Stimulated activated effector memory CD8-positive, alpha-beta T cell treated with anti-CD3 and anti-CD28 coated beads, Interleukin-12 subunit alpha, Interleukin-12 subunit beta, amount 100 ng/mL, for 72 hours (primary cell): ENCODE results near the gene PIK3CD.

Experiments used
- ATAC-seq: fragments of 150-1000 bp; cut with Tn5 transposase; 2 replicates; pipeline ENCODE4 v1.10.0; 2021
- DNase-seq, 2 donors: peaks; one replicate each; pipeline ENCODE4 v3.0.0; 2021 to 2022; ENCODE audit warnings: low spot score in 2 of 2
- H3K27ac Mint-ChIP-seq: one replicate; pipeline ENCODE4 v1.8.0; 2022; ENCODE audit warnings: mild to moderate bottlenecking, mixed read lengths
- H3K36me3 Mint-ChIP-seq: one replicate; pipeline ENCODE4 v1.8.0; 2022; ENCODE audit warnings: mild to moderate bottlenecking, mixed read lengths
- H3K4me1 Mint-ChIP-seq: one replicate; pipeline ENCODE4 v1.8.0; 2022; ENCODE audit warnings: mixed read lengths
- H3K4me3 Mint-ChIP-seq: one replicate; pipeline ENCODE4 v1.8.0; 2022; ENCODE audit warnings: mild to moderate bottlenecking, mixed read lengths
- H3K9me3 Mint-ChIP-seq: one replicate; pipeline ENCODE4 v1.8.0; 2022; ENCODE audit warnings: mixed read lengths

The PIK3CD gene

DNA sequence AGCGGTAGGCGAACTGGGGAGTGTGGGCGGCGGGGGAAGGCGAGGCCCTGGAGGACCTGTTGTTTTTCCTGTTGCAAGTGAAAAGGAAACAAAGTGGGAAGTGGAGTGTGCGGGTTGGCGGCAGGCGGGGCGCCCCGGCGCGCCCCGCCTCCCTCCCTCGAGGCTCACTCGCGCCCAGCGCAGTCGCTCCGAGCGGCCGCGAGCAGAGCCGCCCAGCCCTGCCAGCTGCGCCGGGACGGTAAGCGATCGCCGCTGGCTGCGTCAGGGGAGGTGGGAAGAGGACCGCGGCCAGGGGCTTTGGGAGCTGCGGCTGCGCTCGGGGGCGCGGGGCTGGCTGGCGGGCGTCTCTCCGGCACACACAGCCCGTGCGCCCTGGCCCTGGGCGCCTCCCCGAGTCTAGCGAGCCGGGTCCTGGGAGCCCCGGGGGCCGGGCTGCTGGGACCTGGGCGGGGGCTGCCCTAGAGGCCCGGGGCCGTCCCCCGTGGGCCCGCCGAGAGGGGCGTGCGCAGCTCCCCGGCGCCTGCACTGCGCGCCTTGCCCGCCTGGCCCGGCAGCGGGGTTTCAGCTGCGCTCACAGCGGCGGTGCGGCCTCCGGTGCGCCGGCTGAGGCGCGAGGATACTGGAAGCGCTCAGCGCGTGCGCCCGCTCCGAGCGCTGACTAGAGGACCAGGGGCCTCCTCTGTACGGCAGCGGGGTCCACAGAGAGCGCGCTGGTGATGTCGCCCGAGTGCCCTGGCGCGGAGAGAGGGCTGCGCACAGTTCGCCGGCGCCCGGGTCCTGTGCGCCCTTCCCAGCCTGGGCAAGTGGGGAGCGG is at the start of gene PIK3CD:
TSS of gene PIK3CD (plus strand) at position 167 of the 814 bp plus-strand sequence. CDS start 58,725 bp downstream, outside the sequence.
- DNase-seq (peak; percentile 20 to 71), ATAC-seq (peak; percentile 48)
- Mint-ChIP-seq H3K9me3 (no peaks in the 10 kb centered on the region), H3K27ac (peak within 1 kb of the TSS; percentile 95), H3K4me3 (peak within 1 kb of the TSS; percentile 97), H3K4me1 (peaks cover 54% of the 10 kb centered on the region), H3K36me3 (peaks cover 53% of the 10 kb centered on the region)

DNA sequence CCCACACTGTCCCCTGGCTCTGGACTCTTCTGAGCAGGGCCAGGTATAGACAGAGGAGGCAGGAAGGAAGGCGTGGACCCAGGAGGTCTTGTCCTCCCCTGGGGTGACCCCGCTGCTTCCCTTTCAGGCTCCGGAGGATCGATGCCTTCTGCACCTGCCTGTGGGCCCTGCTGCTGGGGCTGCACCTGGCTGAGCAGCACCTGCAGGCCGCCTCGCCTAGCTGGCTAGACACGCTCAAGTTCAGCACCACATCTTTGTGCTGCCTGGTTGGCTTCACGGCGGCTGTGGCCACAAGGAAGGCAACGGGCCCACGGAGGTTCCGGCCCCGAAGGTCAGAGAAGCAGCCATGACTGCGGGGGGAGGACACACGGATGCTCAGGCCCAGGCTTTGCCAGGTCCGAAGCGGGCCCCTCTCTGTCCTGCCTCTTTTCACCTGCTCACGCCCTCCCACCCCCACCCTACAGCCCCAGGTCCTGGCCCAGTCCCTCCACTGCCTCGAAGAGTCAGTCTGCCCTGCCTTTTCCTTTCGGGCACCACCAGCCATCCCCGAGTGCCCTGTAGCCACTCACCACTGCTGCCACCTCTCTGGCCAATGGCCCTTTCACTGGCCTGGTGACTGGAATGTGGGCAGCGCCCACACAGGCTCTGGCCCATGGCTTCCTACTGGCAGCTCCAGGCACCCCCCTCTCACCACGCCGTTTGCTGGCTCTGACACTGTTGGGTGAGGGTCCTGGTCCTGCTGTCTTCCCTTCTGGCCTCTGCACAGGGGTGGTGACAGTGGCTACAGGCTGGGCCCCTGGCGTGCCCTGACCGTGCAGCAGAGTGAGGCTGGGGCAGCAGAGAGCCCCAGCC is 49.4 kb upstream of the PIK3CD start:
- H3K4me1 Mint-ChIP-seq = no peaks in the 10 kb centered on the region
- no peak for ATAC-seq
- H3K36me3 Mint-ChIP-seq = peaks cover 32% of the 10 kb centered on the region
- DNase-seq = no peak
- H3K4me3 Mint-ChIP-seq = no peak overlapping the region
- no peaks in the 10 kb centered on the region for H3K9me3 Mint-ChIP-seq
- H3K27ac Mint-ChIP-seq = no peak overlapping the region

DNA sequence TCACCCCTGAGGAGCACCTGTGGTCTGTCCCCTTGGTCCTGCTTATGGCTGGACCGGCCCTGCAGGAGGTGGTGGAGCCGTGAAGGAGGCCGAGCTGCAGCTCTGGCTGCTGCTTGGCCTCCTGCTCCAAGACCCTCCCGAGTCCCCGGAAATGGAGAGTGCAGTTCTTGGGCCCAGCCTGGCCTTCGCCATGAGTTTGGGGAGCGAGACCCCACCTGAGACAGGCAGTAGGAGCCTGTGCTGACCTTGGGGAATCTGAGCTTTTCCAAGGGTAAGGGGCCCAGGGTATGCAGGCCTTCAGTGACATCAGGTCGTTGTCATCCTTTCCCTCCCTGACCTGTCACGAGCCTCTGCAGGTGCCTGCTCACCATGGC is 48.8 kb upstream of the PIK3CD start:
- Mint-ChIP-seq H3K9me3 (no peaks in the 10 kb centered on the region), H3K27ac (no peak overlapping the region), H3K4me1 (no peaks in the 10 kb centered on the region), H3K4me3 (no peak overlapping the region), H3K36me3 (peaks cover 31% of the 10 kb centered on the region)
- ATAC-seq (no peak), DNase-seq (no peak)

DNA sequence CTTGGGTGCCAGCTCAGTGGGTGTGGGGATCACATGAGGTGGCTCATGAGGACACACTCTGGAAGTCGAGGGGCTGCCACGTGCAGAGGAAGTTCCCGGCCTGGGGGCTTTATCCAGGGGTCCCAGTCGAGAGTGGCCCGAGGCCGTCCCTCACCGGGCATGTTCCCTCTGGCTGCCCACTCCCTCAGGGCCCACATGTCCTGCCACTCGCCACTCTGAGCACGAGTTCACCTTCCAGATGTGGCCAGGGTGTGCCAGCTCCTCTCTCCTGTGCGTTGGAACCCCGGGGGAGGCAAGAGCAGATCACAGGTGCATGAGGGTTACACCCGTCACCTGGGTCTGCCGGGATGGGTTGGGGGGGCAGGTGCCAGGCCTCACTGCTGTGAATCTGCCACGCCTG is 48.2 kb upstream of the PIK3CD start:
- no peak for DNase-seq
- Mint-ChIP-seq H3K27ac (no peak overlapping the region), H3K9me3 (no peaks in the 10 kb centered on the region), H3K4me3 (no peak overlapping the region), H3K4me1 (no peaks in the 10 kb centered on the region), H3K36me3 (peaks cover 29% of the 10 kb centered on the region)
- no peak for ATAC-seq

DNA sequence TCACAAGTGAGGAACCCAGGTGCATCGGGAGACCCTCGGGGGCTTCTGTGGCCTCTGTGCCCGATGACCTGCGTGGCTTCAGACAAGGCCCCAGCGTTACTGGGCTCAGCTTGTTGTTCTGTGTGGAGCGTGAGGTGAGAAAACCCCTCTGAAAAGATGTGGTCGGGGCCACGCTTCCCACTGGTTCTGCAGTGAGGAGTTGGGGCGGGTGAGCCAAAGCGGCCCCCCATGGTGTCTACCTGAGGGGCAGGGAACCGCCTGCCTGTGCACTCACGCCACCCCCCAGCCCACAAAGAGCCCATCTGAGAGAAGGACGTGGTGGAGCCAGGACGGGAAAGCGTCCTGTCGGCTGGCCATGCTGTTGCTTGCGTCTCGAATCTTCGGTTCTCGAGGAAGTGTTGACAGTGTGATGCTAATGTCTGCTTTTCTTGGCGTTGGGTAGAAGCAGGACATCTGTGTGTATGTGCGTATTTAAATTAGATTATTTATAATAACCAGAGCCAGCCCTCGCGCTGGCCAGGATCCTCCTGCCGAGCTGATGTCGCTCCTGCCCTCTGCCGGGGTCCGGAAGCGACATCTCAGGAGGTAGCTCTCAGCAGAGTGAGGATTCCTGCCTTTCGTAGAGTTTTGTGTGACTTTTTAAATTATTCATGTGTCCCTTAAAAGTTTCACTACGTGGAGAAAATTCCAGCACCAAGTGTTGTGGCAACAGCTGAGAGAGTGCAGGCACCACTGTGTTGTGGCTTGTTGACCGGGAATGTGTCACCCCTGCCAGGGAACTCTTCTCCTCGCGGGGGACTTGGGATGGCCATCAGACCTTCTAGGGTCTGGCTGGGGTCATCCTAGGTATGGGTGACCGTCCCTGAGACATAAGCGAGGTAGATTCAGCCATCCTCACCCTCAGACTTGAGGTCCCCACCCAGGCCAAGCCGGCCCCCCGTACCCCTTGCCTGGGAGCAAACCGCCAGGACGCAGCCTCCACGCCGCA is 47.5 kb upstream of the PIK3CD start:
- H3K4me1 Mint-ChIP-seq = no peaks in the 10 kb centered on the region
- H3K27ac Mint-ChIP-seq = no peak overlapping the region
- H3K9me3 Mint-ChIP-seq = no peaks in the 10 kb centered on the region
- peaks cover 21% of the 10 kb centered on the region for H3K36me3 Mint-ChIP-seq
- DNase-seq = no peak
- no peak overlapping the region for H3K4me3 Mint-ChIP-seq
- ATAC-seq = no peak

DNA sequence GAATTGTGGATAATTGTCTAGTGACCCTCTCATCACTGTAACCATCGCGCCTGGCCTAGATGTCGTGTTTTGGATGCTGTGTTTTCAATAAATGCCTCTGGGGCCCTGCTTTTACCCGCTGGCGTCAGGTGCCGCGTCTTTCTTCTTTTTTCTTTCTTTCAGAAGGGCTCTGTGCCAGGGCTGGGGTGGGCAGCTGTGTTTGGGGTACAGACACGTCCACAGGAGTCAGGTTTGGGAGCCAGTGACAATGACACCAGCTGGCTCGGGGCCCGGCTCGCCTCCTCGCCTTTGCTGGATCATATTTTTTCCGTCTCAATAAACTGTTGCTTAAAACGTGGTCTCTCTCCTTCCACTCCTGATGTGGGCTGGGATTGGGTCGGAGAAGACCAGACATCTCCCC is 46.7 kb upstream of the PIK3CD start:
- peaks cover 13% of the 10 kb centered on the region for H3K36me3 Mint-ChIP-seq
- H3K4me3 Mint-ChIP-seq = no peak overlapping the region
- ATAC-seq (no peak), DNase-seq (no peak)
- H3K27ac Mint-ChIP-seq = no peak overlapping the region
- H3K4me1 Mint-ChIP-seq = no peaks in the 10 kb centered on the region
- no peaks in the 10 kb centered on the region for H3K9me3 Mint-ChIP-seq

DNA sequence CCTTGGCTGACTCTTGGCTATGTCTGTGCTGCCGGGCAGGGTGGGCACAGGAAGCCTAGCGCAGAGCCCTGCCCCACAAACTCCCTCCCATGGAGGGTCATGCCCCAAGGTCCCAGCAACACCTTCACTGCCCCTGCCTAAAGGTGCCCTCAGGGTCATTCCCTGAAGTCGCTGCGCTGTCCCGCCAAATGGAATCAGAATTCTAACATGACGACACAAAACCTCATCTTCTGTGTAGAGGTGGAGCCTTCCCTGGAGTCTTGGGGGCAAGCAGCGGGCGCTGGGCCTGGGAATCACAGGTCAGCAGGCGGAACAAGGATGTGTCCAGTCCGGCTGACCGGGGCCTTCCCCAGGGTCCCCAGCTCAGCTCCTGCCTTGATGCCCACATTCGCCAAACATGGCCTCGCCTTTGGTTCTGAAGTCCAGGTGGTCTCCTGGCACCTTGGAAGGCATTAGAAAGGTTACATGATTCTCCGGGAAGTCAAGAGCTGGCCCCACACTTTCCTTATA is 45.5 kb upstream of the PIK3CD start:
- no peak overlapping the region for H3K27ac Mint-ChIP-seq

DNA sequence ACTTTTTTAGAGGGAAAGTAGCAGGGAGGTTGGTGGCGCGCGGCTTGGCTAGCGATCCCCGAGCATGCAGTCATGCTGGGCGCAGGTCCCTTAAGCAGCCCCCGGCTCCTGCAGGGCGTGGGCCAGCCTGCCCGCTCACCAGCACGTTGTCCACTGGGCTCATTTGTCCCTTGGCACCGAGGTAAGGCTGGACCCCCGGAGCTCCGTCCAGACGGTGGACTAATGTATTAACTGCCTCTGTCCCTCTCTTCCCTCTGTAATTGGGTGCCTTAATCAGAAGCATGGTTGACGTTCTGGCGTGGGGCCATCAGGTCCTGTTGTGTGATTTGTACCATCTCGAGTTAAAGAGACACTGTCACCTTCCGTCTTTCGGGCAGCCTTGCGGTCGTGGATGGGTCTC is 45.1 kb upstream of the PIK3CD start:
- H3K27ac Mint-ChIP-seq = no peak overlapping the region
- no peaks in the 10 kb centered on the region for H3K9me3 Mint-ChIP-seq
- peaks cover 7% of the 10 kb centered on the region for H3K36me3 Mint-ChIP-seq
- H3K4me1 Mint-ChIP-seq = no peaks in the 10 kb centered on the region
- H3K4me3 Mint-ChIP-seq = no peak overlapping the region
- DNase-seq = no peak
- no peak for ATAC-seq

More for the DNA sequence above, 45.5 kb upstream of the PIK3CD start:
- ATAC-seq (no peak), DNase-seq (no peak)
- Mint-ChIP-seq H3K36me3 (peaks cover 7% of the 10 kb centered on the region), H3K9me3 (no peaks in the 10 kb centered on the region), H3K4me3 (no peak overlapping the region), H3K4me1 (no peaks in the 10 kb centered on the region)

DNA sequence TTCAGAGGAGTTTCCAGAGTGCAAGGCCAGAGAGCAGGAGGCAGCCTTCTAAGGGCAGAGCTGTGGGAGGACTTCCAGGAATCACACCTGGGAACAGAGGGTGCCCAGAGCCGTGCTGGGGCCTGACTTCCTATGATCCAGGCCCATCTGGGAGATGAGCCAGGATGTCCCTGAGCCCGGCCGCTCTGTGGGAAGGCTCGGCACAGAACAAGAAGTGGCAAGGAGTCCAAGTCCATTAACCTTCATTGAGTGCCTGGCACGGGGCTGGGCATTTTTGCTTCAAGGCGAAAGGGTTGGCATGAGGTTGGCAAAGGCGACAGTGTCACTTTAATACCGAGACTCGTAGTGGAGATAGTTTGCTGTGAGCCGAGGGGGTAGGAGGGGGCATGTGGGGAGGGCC is 44.6 kb upstream of the PIK3CD start:
- Mint-ChIP-seq H3K4me3 (no peak overlapping the region), H3K4me1 (no peaks in the 10 kb centered on the region), H3K36me3 (peaks cover 7% of the 10 kb centered on the region), H3K9me3 (no peaks in the 10 kb centered on the region), H3K27ac (no peak overlapping the region)
- ATAC-seq (no peak), DNase-seq (no peak)

DNA sequence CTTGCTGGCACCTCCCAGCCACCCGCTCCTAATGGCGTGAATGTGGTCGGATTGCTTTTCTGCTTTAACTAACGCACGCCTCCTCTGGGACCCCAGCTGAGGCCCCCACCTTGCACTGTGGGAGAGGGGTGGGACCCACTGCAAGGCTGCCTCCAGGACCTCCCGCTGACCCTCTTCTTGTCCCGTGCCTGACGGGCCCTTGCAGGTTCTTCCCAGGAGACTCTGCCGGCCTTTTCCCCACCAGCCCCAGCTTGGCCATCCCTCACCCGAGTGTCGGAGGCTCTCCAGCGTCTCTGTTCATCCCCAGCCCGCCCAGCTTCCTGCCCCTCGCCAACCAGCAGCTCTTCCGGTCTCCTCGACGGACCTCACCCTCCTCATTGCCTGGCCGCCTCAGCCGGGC is 44.2 kb upstream of the PIK3CD start:
- Mint-ChIP-seq H3K4me1 (no peaks in the 10 kb centered on the region), H3K27ac (no peak overlapping the region), H3K36me3 (peaks cover 7% of the 10 kb centered on the region), H3K9me3 (no peaks in the 10 kb centered on the region), H3K4me3 (no peak overlapping the region)
- ATAC-seq = no peak
- DNase-seq = no peak

DNA sequence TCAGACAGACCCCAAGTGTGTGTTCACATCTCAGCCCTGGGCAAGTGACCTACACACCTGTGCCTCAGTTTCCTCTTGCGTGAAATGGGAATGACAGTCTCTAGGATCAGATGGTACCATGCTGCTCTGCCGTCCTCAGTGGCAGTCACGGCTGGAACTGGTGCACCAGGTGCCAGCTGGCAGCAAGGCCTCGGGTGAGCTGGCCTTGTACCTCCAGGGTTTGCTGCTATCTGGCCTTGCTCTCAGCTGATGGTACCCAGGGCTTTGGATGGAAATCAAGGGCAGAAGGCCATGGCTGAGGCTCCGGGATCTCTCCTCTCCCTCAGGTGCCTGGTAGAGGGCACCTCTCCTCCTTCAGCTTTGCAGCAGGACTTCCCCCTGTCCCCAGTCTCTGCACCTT is 41.5 kb upstream of the PIK3CD start:
- Mint-ChIP-seq H3K27ac (no peak overlapping the region), H3K36me3 (peaks cover 7% of the 10 kb centered on the region), H3K4me1 (no peaks in the 10 kb centered on the region), H3K9me3 (no peaks in the 10 kb centered on the region), H3K4me3 (no peak overlapping the region)
- DNase-seq (no peak), ATAC-seq (no peak)

DNA sequence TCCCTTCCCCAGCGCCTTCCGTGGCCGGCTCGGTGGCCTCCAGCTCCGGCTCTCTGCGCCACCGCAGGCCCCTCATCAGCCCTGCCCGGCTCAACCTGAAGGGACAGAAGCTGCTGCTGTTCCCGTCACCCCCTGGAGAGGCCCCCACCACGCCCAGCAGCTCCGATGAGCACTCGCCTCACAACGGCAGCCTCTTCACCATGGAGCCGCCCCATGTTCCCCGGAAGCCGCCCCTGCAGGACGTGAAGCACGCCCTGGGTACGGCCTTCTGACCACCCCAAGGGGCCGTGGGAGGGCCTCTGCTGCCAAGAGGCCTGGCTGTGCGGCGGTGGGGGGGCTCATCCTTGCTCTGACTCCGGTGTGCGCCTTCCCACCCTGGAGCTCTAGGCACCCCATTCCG is 41.0 kb upstream of the PIK3CD start:
- H3K9me3 Mint-ChIP-seq = no peaks in the 10 kb centered on the region
- no peak overlapping the region for H3K4me3 Mint-ChIP-seq
- DNase-seq (no peak), ATAC-seq (no peak)
- H3K4me1 Mint-ChIP-seq = no peaks in the 10 kb centered on the region
- H3K27ac Mint-ChIP-seq = no peak overlapping the region
- peaks cover 7% of the 10 kb centered on the region for H3K36me3 Mint-ChIP-seq

DNA sequence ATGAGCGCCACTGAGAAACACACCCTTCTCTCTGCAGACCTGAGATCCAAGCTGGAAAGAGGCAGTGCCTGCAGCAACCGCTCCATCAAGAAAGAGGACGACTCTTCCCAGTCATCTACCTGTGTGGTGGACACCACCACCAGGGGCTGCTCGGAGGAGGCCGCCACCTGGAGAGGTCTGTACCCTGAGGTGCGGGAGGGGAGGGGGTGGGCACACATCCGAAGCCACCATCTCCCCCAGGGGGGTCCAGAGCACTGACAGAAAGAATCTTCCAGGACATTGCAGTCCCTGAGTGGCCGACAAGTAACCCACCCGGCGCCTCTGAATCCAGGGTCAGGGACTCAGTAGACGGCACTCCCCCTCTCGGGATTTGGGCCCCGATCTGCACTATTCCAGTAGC is 39.8 kb upstream of the PIK3CD start:
- Mint-ChIP-seq H3K9me3 (no peaks in the 10 kb centered on the region), H3K27ac (no peak overlapping the region), H3K4me1 (no peaks in the 10 kb centered on the region), H3K4me3 (no peak overlapping the region), H3K36me3 (peaks cover 7% of the 10 kb centered on the region)
- ATAC-seq = no peak
- DNase-seq = no peak

DNA sequence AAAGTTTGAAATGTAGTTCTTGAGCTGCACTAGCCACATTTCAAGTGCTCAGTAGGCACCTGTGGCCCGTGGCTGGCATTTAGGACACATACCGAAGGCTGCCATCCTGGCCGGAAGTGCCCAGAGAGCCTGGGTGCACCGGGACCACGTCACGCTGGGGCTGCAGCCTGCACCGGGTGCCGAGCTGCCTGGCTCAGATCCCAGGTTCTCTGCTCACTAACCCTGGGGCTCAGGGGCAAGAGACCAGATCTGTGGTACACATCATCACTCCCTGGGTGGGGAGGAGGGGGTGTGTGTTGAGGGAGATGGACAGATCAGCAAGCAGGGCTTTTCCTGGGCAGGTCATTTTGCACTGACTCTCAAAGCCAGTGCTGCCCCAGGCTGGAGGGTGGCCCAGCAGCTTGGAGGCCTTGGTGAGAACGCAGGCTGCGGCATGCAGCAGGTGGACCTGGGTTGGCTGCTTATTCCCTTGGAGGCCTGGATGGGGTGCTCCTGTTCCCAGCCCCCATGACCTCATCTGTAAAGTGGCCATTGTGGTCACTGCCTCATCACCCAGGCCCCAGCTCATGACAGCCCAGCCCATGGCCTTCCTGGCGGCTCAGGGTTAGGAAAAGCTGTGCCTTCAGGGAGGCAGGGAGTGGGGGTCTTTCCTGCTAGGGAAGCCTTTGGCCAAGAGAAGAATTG is 39.2 kb upstream of the PIK3CD start:
- peaks cover 7% of the 10 kb centered on the region for H3K36me3 Mint-ChIP-seq
- no peak for ATAC-seq
- no peaks in the 10 kb centered on the region for H3K4me1 Mint-ChIP-seq
- H3K9me3 Mint-ChIP-seq = no peaks in the 10 kb centered on the region
- no peak for DNase-seq
- H3K4me3 Mint-ChIP-seq = no peak overlapping the region
- no peak overlapping the region for H3K27ac Mint-ChIP-seq
